WTC11 (cell line): ENCODE measurements around the gene APBA1.

Source experiments
- ESRRA ChIP-seq: sonication (generic); formaldehyde crosslinking; IDR thresholded peaks from 2 replicates; pipeline ENCODE4 v1.8.1; 2022; ENCODE audit warnings: mild to moderate bottlenecking, missing genetic modification reagents, borderline replicate concordance
- FOXK1 ChIP-seq: sonication (generic); formaldehyde crosslinking; IDR thresholded peaks from 2 replicates; pipeline ENCODE4 v1.8.0; 2022; ENCODE audit warnings: mild to moderate bottlenecking, moderate library complexity, missing genetic modification reagents
- FOXP1 ChIP-seq: sonication (generic); formaldehyde crosslinking; IDR thresholded peaks from 2 replicates; pipeline ENCODE4 v1.8.0; 2022; ENCODE audit warnings: missing genetic modification reagents, mild to moderate bottlenecking, moderate library complexity, borderline replicate concordance
- GABPB1 ChIP-seq: sonication (generic); formaldehyde crosslinking; IDR thresholded peaks from 2 replicates; pipeline ENCODE4 v1.8.1; 2023; ENCODE audit warnings: mild to moderate bottlenecking, missing genetic modification reagents
- IRF2 ChIP-seq: sonication (generic); formaldehyde crosslinking; IDR thresholded peaks from 2 replicates; pipeline ENCODE4 v1.8.0; 2022; ENCODE audit warnings: low read depth, missing genetic modification reagents, borderline replicate concordance
- JUN ChIP-seq: sonication (generic); formaldehyde crosslinking; IDR thresholded peaks from 2 replicates; pipeline ENCODE4 v1.8.0; 2023; ENCODE audit warnings: mild to moderate bottlenecking, missing genetic modification reagents
- KAT7 ChIP-seq: sonication (generic); formaldehyde crosslinking; IDR thresholded peaks from 2 replicates; pipeline ENCODE4 v1.8.1; 2023; ENCODE audit warnings: missing genetic modification reagents, mild to moderate bottlenecking, borderline replicate concordance
- SMAD3 ChIP-seq: sonication (generic); formaldehyde crosslinking; IDR thresholded peaks from 2 replicates; pipeline ENCODE4 v1.8.0; 2022; ENCODE audit warnings: missing genetic modification reagents, mild to moderate bottlenecking, borderline replicate concordance
- TCF7 ChIP-seq: sonication (generic); formaldehyde crosslinking; IDR thresholded peaks from 2 replicates; pipeline ENCODE4 v1.8.0; 2022; ENCODE audit warnings: mild to moderate bottlenecking, low read depth, missing genetic modification reagents, moderate library complexity
- TF ChIP-seq, protein P1 (sequence below): fragments of 200-600 bp; IDR thresholded peaks from 2 replicates; pipeline ENCODE4 v1.8.0; 2022; ENCODE audit warnings: antibody characterized with exemption
- TF ChIP-seq, protein P2 (sequence below): sonication (generic); formaldehyde crosslinking; IDR thresholded peaks from 2 replicates; pipeline ENCODE4 v1.8.0; 2022; ENCODE audit warnings: mild to moderate bottlenecking, missing genetic modification reagents
- TF ChIP-seq, protein P3 (sequence below): sonication (generic); formaldehyde crosslinking; IDR thresholded peaks from 2 replicates; pipeline ENCODE4 v1.8.0; 2022; ENCODE audit warnings: mild to moderate bottlenecking, missing genetic modification reagents
- TF ChIP-seq, protein P4 (sequence below): fragments of 250-450 bp; sonication (Bioruptor Pico); IDR thresholded peaks from 2 replicates; pipeline ENCODE4 v2.1.2; 2022; ENCODE audit warnings: mild to moderate bottlenecking, moderate library complexity

DNA sequence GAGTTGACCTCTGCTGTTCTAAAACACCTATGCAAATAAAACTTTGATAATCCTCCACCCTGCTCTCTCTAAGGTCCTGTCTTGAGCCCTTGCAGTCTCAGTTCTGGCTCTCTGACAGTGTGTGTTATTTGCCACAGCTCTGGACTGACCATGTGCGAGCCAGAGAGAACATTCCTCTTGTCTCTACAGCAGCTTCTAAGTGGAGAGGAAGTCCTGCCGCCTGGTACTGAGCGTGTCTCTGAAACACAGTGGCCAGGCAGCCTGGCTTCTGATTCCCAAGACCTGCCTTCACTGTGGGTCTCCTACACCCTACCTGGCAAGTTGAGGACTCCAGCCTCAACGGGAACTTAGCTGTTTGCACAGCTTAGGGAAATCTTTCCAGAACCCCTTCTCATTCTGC, 285.5 kb downstream of the APBA1 start:
- TF ChIP-seq SMAD3, result no peak
- TF ChIP-seq JUN, result no peak
- TF ChIP-seq, protein P1, sequence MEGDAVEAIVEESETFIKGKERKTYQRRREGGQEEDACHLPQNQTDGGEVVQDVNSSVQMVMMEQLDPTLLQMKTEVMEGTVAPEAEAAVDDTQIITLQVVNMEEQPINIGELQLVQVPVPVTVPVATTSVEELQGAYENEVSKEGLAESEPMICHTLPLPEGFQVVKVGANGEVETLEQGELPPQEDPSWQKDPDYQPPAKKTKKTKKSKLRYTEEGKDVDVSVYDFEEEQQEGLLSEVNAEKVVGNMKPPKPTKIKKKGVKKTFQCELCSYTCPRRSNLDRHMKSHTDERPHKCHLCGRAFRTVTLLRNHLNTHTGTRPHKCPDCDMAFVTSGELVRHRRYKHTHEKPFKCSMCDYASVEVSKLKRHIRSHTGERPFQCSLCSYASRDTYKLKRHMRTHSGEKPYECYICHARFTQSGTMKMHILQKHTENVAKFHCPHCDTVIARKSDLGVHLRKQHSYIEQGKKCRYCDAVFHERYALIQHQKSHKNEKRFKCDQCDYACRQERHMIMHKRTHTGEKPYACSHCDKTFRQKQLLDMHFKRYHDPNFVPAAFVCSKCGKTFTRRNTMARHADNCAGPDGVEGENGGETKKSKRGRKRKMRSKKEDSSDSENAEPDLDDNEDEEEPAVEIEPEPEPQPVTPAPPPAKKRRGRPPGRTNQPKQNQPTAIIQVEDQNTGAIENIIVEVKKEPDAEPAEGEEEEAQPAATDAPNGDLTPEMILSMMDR, result no peak
- TF ChIP-seq, protein P2, sequence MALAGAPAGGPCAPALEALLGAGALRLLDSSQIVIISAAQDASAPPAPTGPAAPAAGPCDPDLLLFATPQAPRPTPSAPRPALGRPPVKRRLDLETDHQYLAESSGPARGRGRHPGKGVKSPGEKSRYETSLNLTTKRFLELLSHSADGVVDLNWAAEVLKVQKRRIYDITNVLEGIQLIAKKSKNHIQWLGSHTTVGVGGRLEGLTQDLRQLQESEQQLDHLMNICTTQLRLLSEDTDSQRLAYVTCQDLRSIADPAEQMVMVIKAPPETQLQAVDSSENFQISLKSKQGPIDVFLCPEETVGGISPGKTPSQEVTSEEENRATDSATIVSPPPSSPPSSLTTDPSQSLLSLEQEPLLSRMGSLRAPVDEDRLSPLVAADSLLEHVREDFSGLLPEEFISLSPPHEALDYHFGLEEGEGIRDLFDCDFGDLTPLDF (CRISPR knock-in tag), result no peak
- no peak for TF ChIP-seq FOXP1
- no peak for TF ChIP-seq GABPB1 (CRISPR knock-in tag)
- TF ChIP-seq, protein P3, sequence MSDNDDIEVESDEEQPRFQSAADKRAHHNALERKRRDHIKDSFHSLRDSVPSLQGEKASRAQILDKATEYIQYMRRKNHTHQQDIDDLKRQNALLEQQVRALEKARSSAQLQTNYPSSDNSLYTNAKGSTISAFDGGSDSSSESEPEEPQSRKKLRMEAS, result no peak
- no peak for TF ChIP-seq FOXK1 (CRISPR knock-in tag)
- TF ChIP-seq, protein P4, sequence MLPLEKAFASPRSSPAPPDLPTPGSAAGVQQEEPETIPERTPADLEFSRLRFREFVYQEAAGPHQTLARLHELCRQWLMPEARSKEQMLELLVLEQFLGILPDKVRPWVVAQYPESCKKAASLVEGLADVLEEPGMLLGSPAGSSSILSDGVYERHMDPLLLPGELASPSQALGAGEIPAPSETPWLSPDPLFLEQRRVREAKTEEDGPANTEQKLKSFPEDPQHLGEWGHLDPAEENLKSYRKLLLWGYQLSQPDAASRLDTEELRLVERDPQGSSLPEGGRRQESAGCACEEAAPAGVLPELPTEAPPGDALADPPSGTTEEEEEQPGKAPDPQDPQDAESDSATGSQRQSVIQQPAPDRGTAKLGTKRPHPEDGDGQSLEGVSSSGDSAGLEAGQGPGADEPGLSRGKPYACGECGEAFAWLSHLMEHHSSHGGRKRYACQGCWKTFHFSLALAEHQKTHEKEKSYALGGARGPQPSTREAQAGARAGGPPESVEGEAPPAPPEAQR (CRISPR knock-in tag), result no peak
- TF ChIP-seq ESRRA (CRISPR knock-in tag), result no peak
- no peak for TF ChIP-seq TCF7 (CRISPR knock-in tag)
- no peak for TF ChIP-seq IRF2 (CRISPR knock-in tag)
- TF ChIP-seq KAT7 (CRISPR knock-in tag), result no peak
